Fibroblast of skin of right quadriceps (primary cell): ENCODE data around the gene FXYD3.

ENCODE experiments used
- DNase-seq: peaks from one replicate; pipeline ENCODE4 v3.0.0-alpha.2; 2013

The FXYD3 gene

GRCh38 chr19:35107545-35107944 lies 8.1 kb upstream of the FXYD3 start:
- no peak for DNase-seq

- no peak for DNase-seq
Observed at GRCh38 chr19:35108730-35109129, 6.9 kb upstream of the FXYD3 start.

GRCh38 chr19:35109395-35110112 lies 6.1 kb upstream of the FXYD3 start:
- DNase-seq = no peak

- no peak for DNase-seq
Observed at GRCh38 chr19:35110974-35111373, 4.6 kb upstream of the FXYD3 start.

- DNase-seq = no peak
Observed at GRCh38 chr19:35112995-35113688, 2.5 kb upstream of the FXYD3 start.

- DNase-seq = peak; percentile 50
Observed at GRCh38 chr19:35114353-35115176, 1.1 kb upstream of the FXYD3 start.

GRCh38 chr19:35116072-35116801 lies 614 bp downstream of the FXYD3 start:
- no peak for DNase-seq

- no peak for DNase-seq
Observed at GRCh38 chr19:35117116-35117515, 1.5 kb downstream of the FXYD3 start.

- DNase-seq = no peak
Observed at GRCh38 chr19:35117799-35118198, 2.2 kb downstream of the FXYD3 start.

- no peak for DNase-seq
Observed at GRCh38 chr19:35118268-35119020, 2.8 kb downstream of the FXYD3 start.

- DNase-seq = no peak
Observed at GRCh38 chr19:35119091-35119490, 3.5 kb downstream of the FXYD3 start.

GRCh38 chr19:35119578-35120155 lies 4.0 kb downstream of the FXYD3 start:
- DNase-seq = no peak

- DNase-seq = peak; percentile 83
Observed at GRCh38 chr19:35120492-35120891, 4.9 kb downstream of the FXYD3 start.

GRCh38 chr19:35120898-35121297 lies 5.3 kb downstream of the FXYD3 start:
- DNase-seq = no peak

- DNase-seq = no peak
Observed at GRCh38 chr19:35122687-35123551, 7.3 kb downstream of the FXYD3 start.

- DNase-seq = no peak
Observed at GRCh38 chr19:35123573-35123972, 8.0 kb downstream of the FXYD3 start.

- DNase-seq = peak; percentile 94
Observed at GRCh38 chr19:35124098-35125060, 8.8 kb downstream of the FXYD3 start.

GRCh38 chr19:35125270-35125717 lies 9.7 kb downstream of the FXYD3 start:
- no peak for DNase-seq
